Natural killer cell (primary cell): Measurements from ENCODE around the gene CAMK1G. TPM values are rescaled to one million over a fixed set of nuclear protein-coding genes. Genes with fewer than 3 reads are reported as not detected.

Experiments
- ATAC-seq, 3 donors: fragments of 150-1000 bp in 2 of 3; fragments of 200-7000 bp in 1 of 3; cut with Tn5 transposase; 1 replicate in 1 of 3; 2 replicates in 2 of 3; pipeline ENCODE4 v1.10.0; 2021; ENCODE audit warnings: mild to moderate bottlenecking in 2 of 3, moderate library complexity in 2 of 3
- DNase-seq, 2 donors: peaks; one replicate each; pipeline versions ENCODE4 v3.0.0 to v3.0.0-alpha.2; 2013 to 2021; ENCODE audit warnings: mixed read lengths in 1 of 2
- H3K27ac ChIP-seq: one replicate; pipeline ENCODE4 v1.5.1; 2013; ENCODE audit warnings: mild to moderate bottlenecking, low read length
- H3K27me3 ChIP-seq: one replicate; pipeline ENCODE4 v1.6.1; 2013; ENCODE audit warnings: low read length; ENCODE audit not compliant: control insufficient read depth, insufficient read depth
- H3K36me3 ChIP-seq: one replicate; pipeline ENCODE4 v1.6.1; 2013; ENCODE audit warnings: low read length; ENCODE audit not compliant: control insufficient read depth, insufficient read depth
- H3K4me1 ChIP-seq: one replicate; pipeline ENCODE4 v1.6.1; 2013; ENCODE audit warnings: low read length; ENCODE audit not compliant: control insufficient read depth, insufficient read depth
- H3K4me3 ChIP-seq: one replicate; pipeline ENCODE4 v1.5.1; 2013; ENCODE audit warnings: low read length
- H3K9me3 ChIP-seq: one replicate; pipeline ENCODE4 v1.6.1; 2013; ENCODE audit warnings: low read length; ENCODE audit not compliant: control insufficient read depth, insufficient read depth
- H3K27ac Mint-ChIP-seq, 2 donors: one replicate each; pipeline ENCODE4 v1.8.0; 2022; ENCODE audit warnings: mild to moderate bottlenecking in 2 of 2, mixed read lengths in 2 of 2, moderate library complexity in 1 of 2
- H3K27me3 Mint-ChIP-seq, 2 donors: one replicate each; pipeline ENCODE4 v1.8.0; 2022; ENCODE audit warnings: low read depth in 2 of 2, mixed read lengths in 2 of 2
- H3K36me3 Mint-ChIP-seq: one replicate; pipeline ENCODE4 v1.8.0; 2022; ENCODE audit warnings: mixed read lengths
- H3K4me1 Mint-ChIP-seq, 2 donors: one replicate each; pipeline ENCODE4 v1.8.0; 2022; ENCODE audit warnings: mixed read lengths in 2 of 2
- H3K4me3 Mint-ChIP-seq: one replicate; pipeline ENCODE4 v1.8.0; 2022; ENCODE audit warnings: mild to moderate bottlenecking, moderate library complexity, mixed read lengths
- H3K9me3 Mint-ChIP-seq, 2 donors: one replicate each; pipeline ENCODE4 v1.8.0; 2022; ENCODE audit warnings: mixed read lengths in 2 of 2
- WGBS: methylation state at CpG from one replicate; pipeline ENCODE4 v1.1.7; 2013; ENCODE audit warnings: missing lambda C conversion rate; ENCODE audit not compliant: insufficient coverage; 5-methylcytosine and 5-hydroxymethylcytosine counted together
- intact Hi-C: fragments of 100-400 bp; cut with micrococcal nuclease; formaldehyde crosslinking; loops from one replicate; pipeline ENCODE4 v1.14.2; 2022
- total RNA-seq, 4 donors: library from RNA; stranded (reverse); fragments of 120-200 nt in 1 of 4; gene quantifications; one replicate each; pipeline versions ENCODE4 v1.2.3 to v1.2.4, GENCODE V29; 2013 to 2022
- TF ChIP-seq, protein P1 (sequence below): fragments of 200-600 bp; IDR thresholded peaks from one replicate; pipeline ENCODE4 v1.8.0; 2022; ENCODE audit warnings: antibody characterized with exemption

Gene CAMK1G
- total RNA-seq, 3 donors from 2014 or later (not counting 1 experiment from before 2014, with no cell fraction given) = not detected

DNA sequence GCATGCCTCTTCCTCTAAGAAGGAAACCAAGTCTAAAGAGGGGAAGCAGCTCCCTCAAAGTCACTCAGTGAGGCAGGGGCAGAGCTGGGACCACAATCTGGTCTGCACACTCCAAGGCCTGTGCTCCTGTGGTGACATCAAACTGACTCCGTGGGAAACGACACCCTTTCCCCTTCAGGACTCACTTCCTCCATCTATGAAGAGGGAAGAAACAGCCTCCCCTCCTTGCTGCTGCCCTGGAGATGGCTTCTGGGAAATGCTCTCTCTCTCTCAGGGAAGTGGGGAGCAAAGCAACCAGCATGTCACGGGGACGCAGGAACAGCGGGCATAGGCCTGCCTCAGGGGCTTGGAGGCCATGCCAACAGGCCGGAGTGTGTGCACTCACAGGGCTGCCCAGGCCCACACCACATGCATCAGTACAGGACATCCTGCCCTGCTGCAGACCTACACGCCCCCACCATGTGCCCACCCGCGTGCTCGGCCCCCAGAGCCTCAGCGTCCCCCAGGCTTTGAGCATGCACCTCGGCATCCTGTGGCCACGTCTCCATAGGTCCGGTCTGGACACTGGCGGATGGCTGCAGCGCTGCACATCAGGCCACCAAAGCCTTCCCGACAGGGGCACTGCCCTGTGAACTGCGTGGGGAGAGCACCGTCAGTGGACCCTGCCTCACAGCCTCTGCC is 43.0 kb downstream of the CAMK1G start:
- Mint-ChIP-seq H3K27ac (no peak overlapping the region), H3K4me1 (no peaks in the 10 kb centered on the region), H3K4me3 (no peak overlapping the region), H3K9me3 (no peaks in the 10 kb centered on the region), H3K36me3 (no peaks in the 10 kb centered on the region), H3K27me3 (peaks cover 0 to 3% of the 10 kb centered on the region in 2 donors)
- H3K36me3 ChIP-seq = no peaks in the 10 kb centered on the region
- 87% methylated on average over 19 of the region's 19 CpGs for WGBS
- no peak overlapping the region for H3K27ac ChIP-seq
- no peak overlapping the region for H3K4me3 ChIP-seq
- no peak for DNase-seq
- no peak for ATAC-seq
- no peaks in the 10 kb centered on the region for H3K27me3 ChIP-seq
- H3K9me3 ChIP-seq = no peaks in the 10 kb centered on the region
- peaks cover 7% of the 10 kb centered on the region for H3K4me1 ChIP-seq
- intact Hi-C loops = loop anchor here (5.0 kb wide), 1 partner anchor 59 kb away; no protein-coding TSS in a partner anchor
- TF ChIP-seq, protein P1, sequence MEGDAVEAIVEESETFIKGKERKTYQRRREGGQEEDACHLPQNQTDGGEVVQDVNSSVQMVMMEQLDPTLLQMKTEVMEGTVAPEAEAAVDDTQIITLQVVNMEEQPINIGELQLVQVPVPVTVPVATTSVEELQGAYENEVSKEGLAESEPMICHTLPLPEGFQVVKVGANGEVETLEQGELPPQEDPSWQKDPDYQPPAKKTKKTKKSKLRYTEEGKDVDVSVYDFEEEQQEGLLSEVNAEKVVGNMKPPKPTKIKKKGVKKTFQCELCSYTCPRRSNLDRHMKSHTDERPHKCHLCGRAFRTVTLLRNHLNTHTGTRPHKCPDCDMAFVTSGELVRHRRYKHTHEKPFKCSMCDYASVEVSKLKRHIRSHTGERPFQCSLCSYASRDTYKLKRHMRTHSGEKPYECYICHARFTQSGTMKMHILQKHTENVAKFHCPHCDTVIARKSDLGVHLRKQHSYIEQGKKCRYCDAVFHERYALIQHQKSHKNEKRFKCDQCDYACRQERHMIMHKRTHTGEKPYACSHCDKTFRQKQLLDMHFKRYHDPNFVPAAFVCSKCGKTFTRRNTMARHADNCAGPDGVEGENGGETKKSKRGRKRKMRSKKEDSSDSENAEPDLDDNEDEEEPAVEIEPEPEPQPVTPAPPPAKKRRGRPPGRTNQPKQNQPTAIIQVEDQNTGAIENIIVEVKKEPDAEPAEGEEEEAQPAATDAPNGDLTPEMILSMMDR = no peak

DNA sequence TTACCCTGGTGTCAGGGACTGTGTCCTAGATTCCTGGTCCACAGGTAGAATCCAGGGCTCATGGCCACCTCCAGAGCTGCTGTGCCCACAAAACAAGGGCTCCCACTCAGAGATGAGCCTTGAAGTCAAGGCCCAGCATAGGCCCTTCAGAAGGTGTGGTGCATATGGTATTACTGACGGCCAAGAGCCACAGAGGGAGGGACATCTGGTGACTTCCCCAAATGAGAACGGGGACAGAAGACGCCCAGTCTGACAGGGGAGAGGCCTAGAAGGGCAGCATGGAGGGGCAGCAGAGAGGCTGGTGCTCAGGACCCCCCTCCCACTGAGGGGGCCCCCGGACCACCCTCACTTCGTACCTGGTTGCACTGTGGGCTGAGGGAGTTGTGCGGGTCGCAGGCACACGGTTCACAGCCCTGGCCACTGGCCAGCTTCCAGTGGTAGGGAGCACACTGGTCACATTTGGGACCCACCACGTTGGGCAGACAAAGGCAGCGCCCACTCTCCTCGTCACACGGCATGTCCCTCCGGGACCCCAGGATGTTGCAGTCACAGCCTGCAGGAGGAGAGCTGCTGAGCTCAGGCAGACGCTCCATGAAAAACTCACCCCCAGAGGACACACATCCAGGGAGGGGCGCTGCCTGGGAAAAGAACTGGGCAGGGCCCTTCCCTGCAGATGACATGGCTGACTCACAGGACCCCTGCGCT is 43.7 kb downstream of the CAMK1G start:
- intact Hi-C loops = loop anchor here (5.0 kb wide), 1 partner anchor 60 kb away; no protein-coding TSS in a partner anchor
- peak; percentile 16 to 34 (median 21) for ATAC-seq

DNA sequence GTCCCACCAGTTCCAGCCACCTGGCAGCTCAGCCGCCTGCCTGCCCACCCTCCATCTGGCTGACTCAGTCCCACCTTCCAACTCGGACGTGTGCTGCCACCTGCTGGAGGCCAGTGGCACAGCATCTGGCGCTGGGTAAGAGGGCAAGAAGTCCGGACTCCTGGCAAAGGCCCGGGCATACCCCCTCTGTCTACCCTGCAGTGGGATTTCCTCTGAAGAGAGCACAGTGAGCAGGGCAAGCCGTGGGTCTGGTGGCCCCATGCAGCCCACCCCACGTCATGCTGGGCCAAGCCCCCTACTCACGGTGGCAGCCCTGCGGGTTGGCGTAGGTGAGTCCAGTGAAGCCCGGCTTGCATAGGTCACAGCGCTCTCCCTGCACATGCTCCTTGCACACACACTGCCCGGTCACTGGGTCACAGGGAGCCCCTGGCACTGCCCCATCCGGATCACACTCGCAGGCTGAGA is 44.2 kb downstream of the CAMK1G start:
- Histone ChIP-seq H3K27ac (no peak overlapping the region), H3K27me3 (no peaks in the 10 kb centered on the region), H3K4me1 (peaks cover 7% of the 10 kb centered on the region), H3K4me3 (no peak overlapping the region), H3K36me3 (no peaks in the 10 kb centered on the region), H3K9me3 (no peaks in the 10 kb centered on the region)
- TF ChIP-seq, protein P1 = peak; percentile 90
- Mint-ChIP-seq H3K27ac (no peak overlapping the region), H3K4me3 (no peak overlapping the region), H3K36me3 (no peaks in the 10 kb centered on the region), H3K4me1 (no peaks in the 10 kb centered on the region), H3K9me3 (no peaks in the 10 kb centered on the region), H3K27me3 (peaks cover 0 to 6% of the 10 kb centered on the region in 2 donors)
- WGBS = 37% methylated on average over 16 of the region's 16 CpGs
- intact Hi-C loops = loop anchor here (5.0 kb wide), 1 partner anchor 60 kb away; no protein-coding TSS in a partner anchor
- ATAC-seq (peak; percentile 80 to 94 (median 91)), DNase-seq (peak; percentile 70 to 82)

More for the DNA sequence above, 43.7 kb downstream of the CAMK1G start:
- Mint-ChIP-seq H3K36me3 (no peaks in the 10 kb centered on the region), H3K27ac (no peak overlapping the region), H3K9me3 (no peaks in the 10 kb centered on the region), H3K27me3 (peaks cover 0 to 3% of the 10 kb centered on the region in 2 donors), H3K4me1 (no peaks in the 10 kb centered on the region), H3K4me3 (no peak overlapping the region)
- no peak overlapping the region for H3K4me3 ChIP-seq
- H3K27ac ChIP-seq = no peak overlapping the region
- TF ChIP-seq, protein P1 = no peak
- H3K9me3 ChIP-seq = no peaks in the 10 kb centered on the region
- H3K36me3 ChIP-seq = no peaks in the 10 kb centered on the region
- 53% methylated on average over 16 of the region's 16 CpGs for WGBS
- H3K27me3 ChIP-seq = no peaks in the 10 kb centered on the region
- no peak for DNase-seq
- H3K4me1 ChIP-seq = peaks cover 7% of the 10 kb centered on the region
